ENCODE data around the gene DQX1.

The DQX1 gene

DNA sequence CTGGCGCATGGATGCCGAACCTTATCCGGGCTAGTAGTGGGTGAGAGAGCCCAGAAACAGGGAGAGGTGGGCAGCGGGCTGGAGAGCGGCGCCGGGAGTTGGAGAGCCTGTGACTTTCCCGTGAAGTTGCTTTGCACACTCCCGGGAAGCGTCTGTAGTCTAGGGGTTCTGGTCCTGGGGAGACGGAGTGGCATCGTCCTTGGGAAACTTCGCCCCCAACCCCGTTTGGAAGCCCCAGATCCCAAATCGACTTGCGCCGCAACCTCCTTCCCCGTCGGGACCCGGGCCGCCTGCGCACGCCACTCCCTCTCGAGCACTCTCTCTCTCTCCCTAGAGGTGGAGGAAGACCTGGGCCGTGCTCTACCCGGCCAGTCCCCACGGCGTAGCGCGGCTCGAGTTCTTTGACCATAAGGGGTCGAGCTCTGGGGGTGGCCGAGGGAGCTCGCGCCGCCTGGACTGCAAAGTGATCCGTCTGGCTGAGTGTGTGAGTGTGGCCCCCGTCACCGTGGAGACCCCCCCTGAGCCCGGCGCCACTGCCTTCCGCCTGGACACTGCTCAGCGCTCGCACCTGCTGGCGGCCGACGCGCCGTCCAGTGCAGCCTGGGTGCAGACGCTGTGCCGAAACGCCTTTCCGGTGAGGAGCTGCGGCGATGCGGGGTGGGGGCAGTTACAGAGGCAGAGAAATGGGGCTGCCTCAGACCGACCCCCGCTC, 28.9 kb upstream of the DQX1 start:
- peak; percentile 56 to 62 for DNase-seq

DNA sequence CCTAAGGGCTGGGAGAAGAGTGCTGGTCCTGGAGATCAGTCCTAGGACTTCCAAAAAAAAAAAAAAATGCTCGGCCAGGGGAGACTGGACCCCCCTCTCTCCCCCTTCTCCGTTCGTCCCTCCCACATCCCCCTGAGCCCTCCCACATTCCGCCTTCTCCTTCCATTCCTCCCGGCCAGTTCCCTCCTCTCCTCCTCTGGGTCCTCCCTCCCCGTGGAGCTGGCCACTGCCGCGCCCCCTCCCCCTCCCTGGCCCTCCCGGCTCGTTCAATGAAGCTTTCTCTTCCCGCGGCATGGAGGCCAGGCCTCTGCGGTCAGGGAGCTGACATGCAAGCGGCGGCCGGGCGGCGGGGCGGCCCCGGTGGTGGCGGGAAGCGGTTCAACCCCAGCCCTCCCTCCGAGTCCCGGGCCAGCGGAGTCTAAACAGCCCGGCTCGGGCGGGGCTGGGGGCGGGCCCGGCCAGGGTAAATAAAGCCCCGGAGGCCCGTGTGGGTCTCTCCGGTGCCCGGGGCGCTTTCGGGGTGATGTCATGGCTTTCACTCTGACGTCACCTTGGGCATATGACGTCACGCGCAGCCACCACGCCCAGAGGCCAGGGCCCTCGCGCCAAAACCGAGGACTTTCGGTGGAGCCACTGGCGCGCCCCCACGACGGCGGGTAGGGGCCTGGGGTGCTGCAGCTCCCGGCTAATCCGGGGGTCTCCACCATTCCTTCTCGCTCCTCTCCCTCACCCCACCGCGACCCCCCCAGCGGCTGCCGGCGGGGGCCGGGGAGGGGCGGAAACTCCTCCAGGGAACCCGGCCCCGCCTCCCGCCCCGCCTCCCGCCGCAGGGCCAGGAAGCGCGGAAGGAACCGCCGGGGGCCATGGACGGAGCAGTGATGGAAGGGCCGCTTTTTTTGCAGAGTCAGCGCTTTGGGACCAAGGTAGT, 28.1 kb upstream of the DQX1 start, which contains the start of the genes DOK1 and LOXL3:
DOK1 (plus strand) TSS at position 829 of the 928 bp plus-strand sequence; CDS start at position 864, 35 bp downstream.
LOXL3 (minus strand) TSS at position 51 of the 928 bp plus-strand sequence. CDS start 1,308 bp downstream, outside the sequence.
- peak; percentile 88 to 89 for DNase-seq

- DNase-seq: no peak
Observed at GRCh38 chr2:74552914-74553811, 27.1 kb upstream of the DQX1 start.

DNA sequence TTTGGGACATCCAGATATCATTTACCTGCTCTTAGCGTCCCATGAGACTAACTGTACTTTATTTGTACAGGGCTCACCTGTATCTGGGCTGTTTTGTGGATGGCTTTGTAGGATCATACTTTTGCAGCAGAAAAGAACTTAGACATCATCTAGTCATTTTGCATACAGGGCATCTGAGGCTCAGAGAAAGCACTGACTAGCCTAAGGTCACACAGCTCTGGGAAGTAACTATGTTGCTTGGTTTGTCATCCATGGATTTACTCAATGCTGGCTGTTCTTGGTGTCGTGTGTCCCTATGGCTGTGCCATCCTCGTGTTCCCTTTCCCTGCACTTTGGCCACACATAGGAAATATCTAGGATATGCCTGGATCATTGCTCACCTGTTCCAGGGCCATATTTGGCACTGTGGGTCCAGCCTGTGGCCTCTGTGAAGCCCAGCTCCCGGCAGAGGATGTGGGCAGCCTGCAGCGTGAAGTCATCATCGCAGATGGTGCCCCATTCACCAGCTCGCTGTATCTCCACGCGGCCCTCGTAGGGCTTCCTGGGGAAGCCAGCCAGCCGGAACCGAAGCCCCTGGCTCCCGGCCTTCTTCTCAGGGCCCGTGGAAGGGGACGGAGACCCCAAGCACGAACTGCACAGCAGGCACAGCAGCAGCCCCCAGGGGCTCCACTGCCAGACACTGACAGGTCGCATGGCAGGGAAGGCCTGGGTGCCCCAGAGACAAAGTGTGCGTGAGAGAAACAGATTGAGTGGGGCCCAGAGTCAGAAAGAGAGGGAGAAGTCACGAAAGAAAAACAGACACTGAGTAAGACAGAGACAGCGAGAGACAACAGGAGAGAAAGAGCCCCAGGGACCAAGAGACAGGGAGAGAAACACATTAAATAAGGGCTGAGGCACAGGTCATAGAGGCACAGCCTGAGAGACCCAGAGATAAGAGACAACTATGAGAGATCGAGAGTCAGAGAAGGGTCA, 26.2 kb upstream of the DQX1 start:
- no peak for DNase-seq

- no peak for DNase-seq
Observed at GRCh38 chr2:74551530-74551929, 25.5 kb upstream of the DQX1 start.

- DNase-seq: no peak
Observed at GRCh38 chr2:74550231-74550630, 24.2 kb upstream of the DQX1 start.

DNA sequence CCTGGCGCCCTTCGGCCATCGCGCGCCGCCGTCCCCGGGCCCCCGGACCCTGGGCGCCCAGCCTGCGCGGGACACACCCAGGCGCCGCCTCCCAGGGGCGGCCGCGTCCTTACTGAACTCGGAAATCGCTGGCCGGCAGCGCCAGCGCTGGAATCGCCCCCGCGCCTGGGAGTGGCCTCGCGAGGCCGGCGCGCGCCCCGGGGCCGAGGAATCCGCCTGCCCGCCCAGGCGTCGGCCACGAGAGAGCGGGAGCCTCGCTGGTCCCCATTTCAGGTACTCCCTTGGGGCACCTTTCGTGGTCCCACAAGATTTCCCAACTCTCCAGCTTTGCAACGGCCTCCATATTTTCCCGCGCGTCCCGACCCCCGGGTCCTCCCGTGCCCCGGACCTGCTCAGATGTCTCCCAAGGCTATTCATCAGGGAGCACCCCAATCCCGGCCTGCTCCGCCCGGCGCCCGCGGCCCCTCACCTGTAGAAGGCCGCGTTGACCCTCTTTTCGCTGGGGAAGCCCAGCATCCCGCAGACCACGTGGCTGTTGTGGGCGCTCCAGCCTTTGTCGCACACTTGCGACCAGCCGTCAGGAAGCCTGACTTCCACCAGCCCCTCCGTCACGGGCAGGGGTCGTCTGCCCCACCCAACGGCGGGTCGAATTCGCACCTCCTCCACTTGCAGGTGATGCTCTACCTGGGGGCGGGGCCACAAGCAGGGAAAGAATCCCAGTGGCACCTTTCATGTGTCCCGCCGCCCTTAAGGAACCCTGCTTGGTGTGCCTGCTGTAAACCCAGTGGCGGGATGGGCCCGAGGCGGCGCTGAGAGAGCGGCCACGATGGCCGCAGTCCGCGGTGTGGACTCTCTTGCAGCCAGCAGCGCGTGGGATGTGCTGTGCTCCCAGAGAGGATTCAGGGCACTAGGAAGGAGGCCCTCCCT, 23.1 kb upstream of the DQX1 start:
- DNase-seq: peak; percentile 50 to 56

- no peak for DNase-seq
Observed at GRCh38 chr2:74548285-74548899, 22.4 kb upstream of the DQX1 start.

- no peak for DNase-seq
Observed at GRCh38 chr2:74546004-74546403, 20.0 kb upstream of the DQX1 start.

GRCh38 chr2:74544634-74545033, 18.6 kb upstream of the DQX1 start:
- DNase-seq: no peak

- DNase-seq: no peak
Observed at GRCh38 chr2:74542978-74543377, 16.9 kb upstream of the DQX1 start.

DNA sequence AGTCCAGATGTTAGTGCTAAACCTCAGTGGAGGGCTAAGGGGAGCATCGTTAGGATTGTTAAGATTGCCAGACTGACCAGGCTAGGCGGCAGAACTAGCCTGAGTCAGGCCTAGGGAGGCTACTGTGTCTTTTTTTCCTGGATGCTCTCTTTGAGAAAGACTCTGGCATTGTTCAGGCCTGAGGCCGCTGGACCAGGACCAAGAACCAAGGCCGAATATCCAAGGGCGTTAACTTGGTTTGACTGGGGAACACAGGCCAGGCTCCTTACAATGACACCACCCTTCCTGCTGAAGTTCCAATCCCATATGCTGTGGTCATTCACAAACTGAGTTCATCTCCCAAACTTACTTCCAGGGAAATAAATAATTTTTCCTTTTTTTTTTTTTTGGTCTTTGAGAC, 14.3 kb upstream of the DQX1 start:
- DNase-seq: no peak

GRCh38 chr2:74538881-74539339, 12.9 kb upstream of the DQX1 start:
- DNase-seq: no peak

- DNase-seq: no peak
Observed at GRCh38 chr2:74537140-74537539, 11.1 kb upstream of the DQX1 start.

- no peak for DNase-seq
Observed at GRCh38 chr2:74536166-74536950, 10.3 kb upstream of the DQX1 start.

- DNase-seq: no peak
Observed at GRCh38 chr2:74535440-74535965, 9.5 kb upstream of the DQX1 start.

DNA sequence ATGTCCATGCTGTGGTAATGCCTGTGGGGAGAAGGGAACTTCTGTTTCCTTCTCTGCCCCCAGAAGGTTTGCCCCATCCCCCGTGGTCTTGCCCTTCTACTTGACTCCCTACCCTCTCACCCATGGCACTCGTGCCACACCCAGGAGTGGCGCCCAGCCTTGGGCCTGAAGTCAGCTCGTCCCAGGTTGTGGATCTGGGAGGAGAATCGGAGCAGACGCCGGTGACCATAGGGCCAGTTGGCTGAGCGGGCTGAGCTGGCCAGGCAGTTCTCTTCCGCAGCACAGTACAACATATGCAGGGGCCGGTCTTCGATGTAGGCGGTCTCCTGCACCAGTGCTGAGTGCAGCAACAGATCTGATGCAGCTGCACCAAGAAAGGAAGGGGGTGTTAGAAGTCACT, 8.4 kb upstream of the DQX1 start:
- DNase-seq: no peak

- no peak for DNase-seq
Observed at GRCh38 chr2:74533464-74533863, 7.4 kb upstream of the DQX1 start.

- DNase-seq: no peak
Observed at GRCh38 chr2:74532222-74532621, 6.2 kb upstream of the DQX1 start.
